ENCODE measurements around the gene AP2M1. TPM values are rescaled to one million over a fixed set of nuclear protein-coding genes. Genes with fewer than 3 reads are reported as not detected.
A peak's percentile ranks its signal among the peaks of the same experiment; 100 is the strongest.

The AP2M1 gene
- total and polyA plus RNA-seq, 2 of the 13 experiments (the other 11 are each of a cell fraction or from before 2014, with no cell fraction given), result 126 to 146 TPM

GRCh38 chr3:184174646-184175492 lies at the start of gene AP2M1 (continued):
- no peak for TF ChIP-seq FOXJ3 (CRISPR knock-in tag; IDR thresholded peaks at IDR 0.05; ENCODE audit: borderline replicate concordance)
- TF ChIP-seq NONO (IDR thresholded peaks at IDR 0.05), result no peak
- peak; percentile 79; the same call in 1 of the 2 replicates for TF ChIP-seq NONO (CRISPR knock-in tag; conservative IDR thresholded peaks at IDR 0.05)
- peak; percentile 65; the same call in 1 of the 2 replicates for TF ChIP-seq YEATS4 (CRISPR knock-in tag; IDR thresholded peaks at IDR 0.05; ENCODE audit: borderline replicate concordance)
- no peak for TF ChIP-seq TCF7L2 (IDR thresholded peaks at IDR 0.05; ENCODE audit: low read depth, low read length)
- TF ChIP-seq POGZ (CRISPR knock-in tag; IDR thresholded peaks at IDR 0.05), result peak; percentile 58; the same call in 1 of the 2 replicates
- TF ChIP-seq ZGPAT (CRISPR knock-in tag; IDR thresholded peaks at IDR 0.05), result no peak; the same call in 1 of the 2 replicates
- no peak for TF ChIP-seq EZH2 (conservative IDR thresholded peaks at IDR 0.05; ENCODE audit: low read depth, low read length)
- TF ChIP-seq ZNF792 (CRISPR knock-in tag; IDR thresholded peaks at IDR 0.05), result no peak
- TF ChIP-seq ATAD3A (CRISPR knock-in tag; IDR thresholded peaks at IDR 0.05), result no peak
- peak; percentile 62; the same call in 1 of the 2 replicates for TF ChIP-seq KMT2A (CRISPR knock-in tag; IDR thresholded peaks at IDR 0.05)
- peak; percentile 36; the same call in 1 of the 2 replicates for TF ChIP-seq MED1 (CRISPR knock-in tag; IDR thresholded peaks at IDR 0.05)
- 0 out of 2 replicates have a peak, but pooled peaks have one; percentile 39 for TF ChIP-seq ZNF501 (CRISPR knock-in tag; IDR thresholded peaks at IDR 0.05)
- no peak for TF ChIP-seq PCBP1 (IDR thresholded peaks at IDR 0.05; ENCODE audit: borderline replicate concordance, low read depth, low read length)
- TF ChIP-seq BCL3 (CRISPR knock-in tag; IDR thresholded peaks at IDR 0.05), result peak; percentile 77; the same call in 1 of the 2 replicates
- TF ChIP-seq MZF1 (CRISPR knock-in tag; IDR thresholded peaks at IDR 0.05; ENCODE audit: borderline replicate concordance), result peak; percentile 90
- no peak for TF ChIP-seq ZNF225 (CRISPR knock-in tag; IDR thresholded peaks at IDR 0.05)
- no peak for TF ChIP-seq ATF6 (CRISPR knock-in tag; conservative IDR thresholded peaks at IDR 0.05)
- no peak for TF ChIP-seq FOXA3 (CRISPR knock-in tag; IDR thresholded peaks at IDR 0.05)
- peak; percentile 47; the same call in 1 of the 2 replicates for TF ChIP-seq FOXO1 (CRISPR knock-in tag; IDR thresholded peaks at IDR 0.05)
- no peak for TF ChIP-seq ZNF652 (CRISPR knock-in tag; IDR thresholded peaks at IDR 0.05; ENCODE audit: borderline replicate concordance, low read depth)
- no peak for TF ChIP-seq SMARCC2 (IDR thresholded peaks at IDR 0.05)
- TF ChIP-seq ZNF331 (CRISPR knock-in tag; IDR thresholded peaks at IDR 0.05), result peak; percentile 45; the same call in 1 of the 2 replicates
- TF ChIP-seq ZNF24 (IDR thresholded peaks at IDR 0.05), result no peak
- no peak for TF ChIP-seq MYNN (CRISPR knock-in tag; IDR thresholded peaks at IDR 0.05; ENCODE audit: low read depth)
- TF ChIP-seq PPARG (CRISPR knock-in tag; conservative IDR thresholded peaks at IDR 0.05), result no peak; the same call in 1 of the 2 replicates
- no peak for TF ChIP-seq SRF (IDR thresholded peaks at IDR 0.05; ENCODE audit: low read depth, low read length)
- 0 out of 2 replicates have a peak, but pooled peaks have one; percentile 48 for TF ChIP-seq ZNF335 (CRISPR knock-in tag; IDR thresholded peaks at IDR 0.05)
